ENCODE data around the gene ADGRV1.
"Not testable (repeated sequence)": the region's sequence is repeated elsewhere in the genome, so short reads cannot be mapped to it uniquely, and the experiment has no call there.

ADGRV1 gene

GRCh38 chr5:90783460-90784333 is 225.1 kb downstream of the ADGRV1 start:
- Histone ChIP-seq H3K4me1 (ENCODE audit: control insufficient read depth, insufficient read depth, low read length, poor library complexity, severe bottlenecking) (no peaks in the 10 kb centered on the region), H3K27ac (ENCODE audit: insufficient read depth, low read length, poor library complexity, severe bottlenecking) (no peak overlapping the region), H3K4me3 (ENCODE audit: insufficient read depth, low read depth, low read length, poor library complexity, severe bottlenecking) (no peak overlapping the region), H3K27me3 (replicated peaks; ENCODE audit: control insufficient read depth, insufficient read depth, low read length, poor library complexity, severe bottlenecking) (no peaks in the 10 kb centered on the region), H3K36me3 (ENCODE audit: control insufficient read depth, insufficient read depth, low read length) (no peaks in the 10 kb centered on the region), H3K9me3 (ENCODE audit: control insufficient read depth, low read length) (no peaks in the 10 kb centered on the region)
- peak; percentile 19 to 52 (median 21) for DNase-seq

GRCh38 chr5:90786756-90787155 is 228.2 kb downstream of the ADGRV1 start:
- no peak overlapping the region for H3K27ac ChIP-seq (ENCODE audit: insufficient read depth, low read length, poor library complexity, severe bottlenecking)
- H3K4me1 ChIP-seq (ENCODE audit: control insufficient read depth, insufficient read depth, low read length, poor library complexity, severe bottlenecking), result no peaks in the 10 kb centered on the region
- H3K9me3 ChIP-seq (ENCODE audit: control insufficient read depth, low read length), result no peaks in the 10 kb centered on the region
- no peak overlapping the region for H3K4me3 ChIP-seq (ENCODE audit: insufficient read depth, low read depth, low read length, poor library complexity, severe bottlenecking)
- no peaks in the 10 kb centered on the region for H3K27me3 ChIP-seq (replicated peaks; ENCODE audit: control insufficient read depth, insufficient read depth, low read length, poor library complexity, severe bottlenecking)
- DNase-seq, result no peak
- H3K36me3 ChIP-seq (ENCODE audit: control insufficient read depth, insufficient read depth, low read length), result no peaks in the 10 kb centered on the region

GRCh38 chr5:90792725-90793124 is 234.1 kb downstream of the ADGRV1 start:
- no peak for DNase-seq
- Histone ChIP-seq H3K9me3 (ENCODE audit: control insufficient read depth, low read length) (no peaks in the 10 kb centered on the region), H3K4me1 (ENCODE audit: control insufficient read depth, insufficient read depth, low read length, poor library complexity, severe bottlenecking) (no peaks in the 10 kb centered on the region), H3K4me3 (ENCODE audit: insufficient read depth, low read depth, low read length, poor library complexity, severe bottlenecking) (no peak overlapping the region), H3K27ac (ENCODE audit: insufficient read depth, low read length, poor library complexity, severe bottlenecking) (no peak overlapping the region), H3K36me3 (ENCODE audit: control insufficient read depth, insufficient read depth, low read length) (no peaks in the 10 kb centered on the region), H3K27me3 (replicated peaks; ENCODE audit: control insufficient read depth, insufficient read depth, low read length, poor library complexity, severe bottlenecking) (peaks cover 3% of the 10 kb centered on the region)

GRCh38 chr5:90793183-90793582 is 234.6 kb downstream of the ADGRV1 start:
- DNase-seq, result no peak
- Histone ChIP-seq H3K27me3 (replicated peaks; ENCODE audit: control insufficient read depth, insufficient read depth, low read length, poor library complexity, severe bottlenecking) (peaks cover 3% of the 10 kb centered on the region), H3K27ac (ENCODE audit: insufficient read depth, low read length, poor library complexity, severe bottlenecking) (no peak overlapping the region), H3K36me3 (ENCODE audit: control insufficient read depth, insufficient read depth, low read length) (no peaks in the 10 kb centered on the region), H3K4me1 (ENCODE audit: control insufficient read depth, insufficient read depth, low read length, poor library complexity, severe bottlenecking) (no peaks in the 10 kb centered on the region), H3K9me3 (ENCODE audit: control insufficient read depth, low read length) (no peaks in the 10 kb centered on the region), H3K4me3 (ENCODE audit: insufficient read depth, low read depth, low read length, poor library complexity, severe bottlenecking) (no peak overlapping the region)

- H3K4me3 ChIP-seq (ENCODE audit: insufficient read depth, low read depth, low read length, poor library complexity, severe bottlenecking); H3K36me3 ChIP-seq (ENCODE audit: control insufficient read depth, insufficient read depth, low read length); H3K4me1 ChIP-seq (ENCODE audit: control insufficient read depth, insufficient read depth, low read length, poor library complexity, severe bottlenecking); H3K27ac ChIP-seq (ENCODE audit: insufficient read depth, low read length, poor library complexity, severe bottlenecking); H3K27me3 ChIP-seq (replicated peaks; ENCODE audit: control insufficient read depth, insufficient read depth, low read length, poor library complexity, severe bottlenecking); DNase-seq; H3K9me3 ChIP-seq (ENCODE audit: control insufficient read depth, low read length): not testable (repeated sequence)
Measured at GRCh38 chr5:90796919-90797318, 238.3 kb downstream of the ADGRV1 start.

GRCh38 chr5:90800082-90800481 is 241.5 kb downstream of the ADGRV1 start:
- H3K9me3 ChIP-seq (ENCODE audit: control insufficient read depth, low read length); H3K4me3 ChIP-seq (ENCODE audit: insufficient read depth, low read depth, low read length, poor library complexity, severe bottlenecking); H3K27me3 ChIP-seq (replicated peaks; ENCODE audit: control insufficient read depth, insufficient read depth, low read length, poor library complexity, severe bottlenecking); H3K36me3 ChIP-seq (ENCODE audit: control insufficient read depth, insufficient read depth, low read length); H3K4me1 ChIP-seq (ENCODE audit: control insufficient read depth, insufficient read depth, low read length, poor library complexity, severe bottlenecking); H3K27ac ChIP-seq (ENCODE audit: insufficient read depth, low read length, poor library complexity, severe bottlenecking); DNase-seq: not testable (repeated sequence)

- not testable (repeated sequence) for H3K4me1 ChIP-seq (ENCODE audit: control insufficient read depth, insufficient read depth, low read length, poor library complexity, severe bottlenecking); H3K36me3 ChIP-seq (ENCODE audit: control insufficient read depth, insufficient read depth, low read length); H3K27me3 ChIP-seq (replicated peaks; ENCODE audit: control insufficient read depth, insufficient read depth, low read length, poor library complexity, severe bottlenecking); DNase-seq; H3K4me3 ChIP-seq (ENCODE audit: insufficient read depth, low read depth, low read length, poor library complexity, severe bottlenecking); H3K27ac ChIP-seq (ENCODE audit: insufficient read depth, low read length, poor library complexity, severe bottlenecking); H3K9me3 ChIP-seq (ENCODE audit: control insufficient read depth, low read length)
Measured at GRCh38 chr5:90800515-90800914, 241.9 kb downstream of the ADGRV1 start.

- Histone ChIP-seq H3K4me3 (ENCODE audit: insufficient read depth, low read depth, low read length, poor library complexity, severe bottlenecking) (no peak overlapping the region), H3K9me3 (ENCODE audit: control insufficient read depth, low read length) (no peaks in the 10 kb centered on the region), H3K36me3 (ENCODE audit: control insufficient read depth, insufficient read depth, low read length) (no peaks in the 10 kb centered on the region), H3K27ac (ENCODE audit: insufficient read depth, low read length, poor library complexity, severe bottlenecking) (no peak overlapping the region), H3K4me1 (ENCODE audit: control insufficient read depth, insufficient read depth, low read length, poor library complexity, severe bottlenecking) (no peaks in the 10 kb centered on the region), H3K27me3 (replicated peaks; ENCODE audit: control insufficient read depth, insufficient read depth, low read length, poor library complexity, severe bottlenecking) (no peaks in the 10 kb centered on the region)
- DNase-seq, result no peak
Measured at GRCh38 chr5:90802474-90803317, 244.1 kb downstream of the ADGRV1 start.

- no peaks in the 10 kb centered on the region for H3K36me3 ChIP-seq (ENCODE audit: control insufficient read depth, insufficient read depth, low read length)
- H3K4me1 ChIP-seq (ENCODE audit: control insufficient read depth, insufficient read depth, low read length, poor library complexity, severe bottlenecking), result no peaks in the 10 kb centered on the region
- no peaks in the 10 kb centered on the region for H3K27me3 ChIP-seq (replicated peaks; ENCODE audit: control insufficient read depth, insufficient read depth, low read length, poor library complexity, severe bottlenecking)
- H3K4me3 ChIP-seq (ENCODE audit: insufficient read depth, low read depth, low read length, poor library complexity, severe bottlenecking), result no peak overlapping the region
- H3K9me3 ChIP-seq (ENCODE audit: control insufficient read depth, low read length), result no peaks in the 10 kb centered on the region
- no peak for DNase-seq
- H3K27ac ChIP-seq (ENCODE audit: insufficient read depth, low read length, poor library complexity, severe bottlenecking), result no peak overlapping the region
Measured at GRCh38 chr5:90803381-90803780, 244.8 kb downstream of the ADGRV1 start.

GRCh38 chr5:90803876-90804275 is 245.3 kb downstream of the ADGRV1 start:
- Histone ChIP-seq H3K9me3 (ENCODE audit: control insufficient read depth, low read length) (no peaks in the 10 kb centered on the region), H3K36me3 (ENCODE audit: control insufficient read depth, insufficient read depth, low read length) (no peaks in the 10 kb centered on the region), H3K4me1 (ENCODE audit: control insufficient read depth, insufficient read depth, low read length, poor library complexity, severe bottlenecking) (no peaks in the 10 kb centered on the region), H3K27me3 (replicated peaks; ENCODE audit: control insufficient read depth, insufficient read depth, low read length, poor library complexity, severe bottlenecking) (no peaks in the 10 kb centered on the region), H3K27ac (ENCODE audit: insufficient read depth, low read length, poor library complexity, severe bottlenecking) (no peak overlapping the region), H3K4me3 (ENCODE audit: insufficient read depth, low read depth, low read length, poor library complexity, severe bottlenecking) (no peak overlapping the region)
- DNase-seq, result no peak
